Measurements from ENCODE around the gene RAD17. TPM values are rescaled to one million over a fixed set of nuclear protein-coding genes. Genes with fewer than 3 reads are reported as not detected.
A peak's percentile ranks its signal among the peaks of the same experiment; 100 is the strongest.
"Not testable (repeated sequence)": the region's sequence is repeated elsewhere in the genome, so short reads cannot be mapped to it uniquely, and the experiment has no call there.

RAD17 gene
- polyA plus RNA-seq, 1 donor: 28.6 TPM

DNA sequence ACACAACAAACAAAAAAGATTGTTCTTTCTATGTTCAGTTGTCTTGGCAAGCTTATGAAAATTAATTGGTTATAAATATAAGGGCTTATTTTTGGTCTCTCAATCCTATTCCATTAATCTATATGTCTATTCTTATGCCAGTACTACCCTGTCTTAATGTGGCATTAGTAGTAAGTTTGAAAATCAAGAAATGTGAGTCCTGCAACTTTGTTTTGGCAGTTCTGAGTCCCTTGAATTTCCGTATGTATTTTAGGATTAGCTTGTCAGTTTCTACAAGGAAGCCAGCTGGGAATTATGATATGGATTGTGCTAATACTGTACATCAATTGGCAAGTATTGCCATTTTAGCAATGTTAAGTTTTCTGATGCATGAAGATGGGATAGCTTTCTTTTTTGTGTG is 26.5 kb upstream of the RAD17 start:
- H3K9me3 ChIP-seq (ENCODE audit: control insufficient read depth, low read depth, low read length): no peaks in the 10 kb centered on the region

GRCh38 chr5:69350664-69351063 is 19.0 kb upstream of the RAD17 start:
- Histone ChIP-seq H3K36me3 (ENCODE audit: control insufficient read depth, insufficient read depth, low read length) (peaks cover 33% of the 10 kb centered on the region), H3K4me1 (ENCODE audit: control insufficient read depth, insufficient read depth, low read length) (no peaks in the 10 kb centered on the region), H3K27me3 (ENCODE audit: control insufficient read depth, insufficient read depth, low read length) (no peaks in the 10 kb centered on the region), H3K9me3 (ENCODE audit: control insufficient read depth, low read depth, low read length) (no peaks in the 10 kb centered on the region), H3K27ac (ENCODE audit: low read length) (no peak overlapping the region), H3K4me3 (ENCODE audit: low read length) (no peak overlapping the region)
- DNase-seq: no peak

More for the DNA sequence above, 26.5 kb upstream of the RAD17 start:
- Histone ChIP-seq H3K4me1 (ENCODE audit: control insufficient read depth, insufficient read depth, low read length) (no peaks in the 10 kb centered on the region), H3K4me3 (ENCODE audit: low read length) (no peak overlapping the region), H3K27me3 (ENCODE audit: control insufficient read depth, insufficient read depth, low read length) (no peaks in the 10 kb centered on the region), H3K36me3 (ENCODE audit: control insufficient read depth, insufficient read depth, low read length) (no peaks in the 10 kb centered on the region), H3K27ac (ENCODE audit: low read length) (no peak overlapping the region)
- DNase-seq: no peak
- no CpG with 5 or more reads among the region's 1 CpG for WGBS (ENCODE audit: insufficient coverage, low lambda C conversion rate)

DNA sequence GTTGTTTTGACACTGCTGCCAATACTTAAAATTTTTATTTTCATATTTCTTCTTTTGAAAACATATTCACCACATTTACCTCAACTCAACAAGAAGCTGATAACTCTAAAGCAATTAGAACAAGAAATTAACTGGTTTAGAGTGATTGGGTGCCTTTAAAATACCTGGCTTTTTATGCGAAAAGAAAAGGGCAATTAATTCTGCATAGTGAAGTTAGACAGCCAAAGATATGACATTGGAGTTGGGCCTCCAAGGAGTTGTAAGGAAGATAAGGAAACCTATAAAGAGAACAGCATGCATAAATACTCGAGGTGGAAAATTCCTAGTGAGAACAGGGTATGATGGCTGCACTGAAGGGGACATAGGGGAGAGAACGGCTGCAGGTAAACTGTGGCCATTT is 9.9 kb upstream of the RAD17 start:
- peak in 1 of 2 donors; percentile 14 for DNase-seq
- WGBS (ENCODE audit: insufficient coverage, low lambda C conversion rate): 80% methylated on average over 1 of the region's 3 CpGs
- no peaks in the 10 kb centered on the region for H3K9me3 ChIP-seq (ENCODE audit: control insufficient read depth, low read depth, low read length)

GRCh38 chr5:69360442-69360841 is 9.2 kb upstream of the RAD17 start:
- H3K36me3 ChIP-seq (ENCODE audit: control insufficient read depth, insufficient read depth, low read length): peaks cover 19% of the 10 kb centered on the region
- no peak overlapping the region for H3K27ac ChIP-seq (ENCODE audit: low read length)
- H3K4me3 ChIP-seq (ENCODE audit: low read length): no peak overlapping the region
- no peaks in the 10 kb centered on the region for H3K27me3 ChIP-seq (ENCODE audit: control insufficient read depth, insufficient read depth, low read length)
- WGBS (ENCODE audit: insufficient coverage, low lambda C conversion rate): no CpG with 5 or more reads among the region's 1 CpG
- H3K9me3 ChIP-seq (ENCODE audit: control insufficient read depth, low read depth, low read length): no peaks in the 10 kb centered on the region
- H3K4me1 ChIP-seq (ENCODE audit: control insufficient read depth, insufficient read depth, low read length): peaks cover 5% of the 10 kb centered on the region
- DNase-seq: no peak

More for the DNA sequence above, 9.9 kb upstream of the RAD17 start:
- peaks cover 5% of the 10 kb centered on the region for H3K4me1 ChIP-seq (ENCODE audit: control insufficient read depth, insufficient read depth, low read length)
- H3K36me3 ChIP-seq (ENCODE audit: control insufficient read depth, insufficient read depth, low read length): peaks cover 18% of the 10 kb centered on the region
- H3K27me3 ChIP-seq (ENCODE audit: control insufficient read depth, insufficient read depth, low read length): no peaks in the 10 kb centered on the region
- H3K27ac ChIP-seq (ENCODE audit: low read length): no peak overlapping the region
- H3K4me3 ChIP-seq (ENCODE audit: low read length): no peak overlapping the region

- H3K9me3 ChIP-seq (ENCODE audit: control insufficient read depth, low read depth, low read length): no peaks in the 10 kb centered on the region
- H3K36me3 ChIP-seq (ENCODE audit: control insufficient read depth, insufficient read depth, low read length): peaks cover 29% of the 10 kb centered on the region
- H3K4me1 ChIP-seq (ENCODE audit: control insufficient read depth, insufficient read depth, low read length): peaks cover 12% of the 10 kb centered on the region
- DNase-seq: peak; percentile 5 to 26
- no peak overlapping the region for H3K4me3 ChIP-seq (ENCODE audit: low read length)
- no peaks in the 10 kb centered on the region for H3K27me3 ChIP-seq (ENCODE audit: control insufficient read depth, insufficient read depth, low read length)
- H3K27ac ChIP-seq (ENCODE audit: low read length): no peak overlapping the region
- 88% methylated on average over 1 of the region's 3 CpGs for WGBS (ENCODE audit: insufficient coverage, low lambda C conversion rate)
Observed at GRCh38 chr5:69364414-69364813, 5.2 kb upstream of the RAD17 start.

GRCh38 chr5:69364850-69365249 is 4.8 kb upstream of the RAD17 start:
- Histone ChIP-seq H3K36me3 (ENCODE audit: control insufficient read depth, insufficient read depth, low read length) (peaks cover 29% of the 10 kb centered on the region), H3K27ac (ENCODE audit: low read length) (no peak overlapping the region), H3K4me3 (ENCODE audit: low read length) (no peak overlapping the region), H3K9me3 (ENCODE audit: control insufficient read depth, low read depth, low read length) (no peaks in the 10 kb centered on the region), H3K27me3 (ENCODE audit: control insufficient read depth, insufficient read depth, low read length) (no peaks in the 10 kb centered on the region), H3K4me1 (ENCODE audit: control insufficient read depth, insufficient read depth, low read length) (peaks cover 9% of the 10 kb centered on the region)
- no peak for DNase-seq
- WGBS (ENCODE audit: insufficient coverage, low lambda C conversion rate): no CpG with 5 or more reads among the region's 3 CpGs

GRCh38 chr5:69367697-69368279 is 1.8 kb upstream of the RAD17 start:
- peaks cover 11% of the 10 kb centered on the region for H3K4me1 ChIP-seq (ENCODE audit: control insufficient read depth, insufficient read depth, low read length)
- no peak overlapping the region for H3K27ac ChIP-seq (ENCODE audit: low read length)
- peak overlapping the region; percentile 89 for H3K4me3 ChIP-seq (ENCODE audit: low read length)

DNA sequence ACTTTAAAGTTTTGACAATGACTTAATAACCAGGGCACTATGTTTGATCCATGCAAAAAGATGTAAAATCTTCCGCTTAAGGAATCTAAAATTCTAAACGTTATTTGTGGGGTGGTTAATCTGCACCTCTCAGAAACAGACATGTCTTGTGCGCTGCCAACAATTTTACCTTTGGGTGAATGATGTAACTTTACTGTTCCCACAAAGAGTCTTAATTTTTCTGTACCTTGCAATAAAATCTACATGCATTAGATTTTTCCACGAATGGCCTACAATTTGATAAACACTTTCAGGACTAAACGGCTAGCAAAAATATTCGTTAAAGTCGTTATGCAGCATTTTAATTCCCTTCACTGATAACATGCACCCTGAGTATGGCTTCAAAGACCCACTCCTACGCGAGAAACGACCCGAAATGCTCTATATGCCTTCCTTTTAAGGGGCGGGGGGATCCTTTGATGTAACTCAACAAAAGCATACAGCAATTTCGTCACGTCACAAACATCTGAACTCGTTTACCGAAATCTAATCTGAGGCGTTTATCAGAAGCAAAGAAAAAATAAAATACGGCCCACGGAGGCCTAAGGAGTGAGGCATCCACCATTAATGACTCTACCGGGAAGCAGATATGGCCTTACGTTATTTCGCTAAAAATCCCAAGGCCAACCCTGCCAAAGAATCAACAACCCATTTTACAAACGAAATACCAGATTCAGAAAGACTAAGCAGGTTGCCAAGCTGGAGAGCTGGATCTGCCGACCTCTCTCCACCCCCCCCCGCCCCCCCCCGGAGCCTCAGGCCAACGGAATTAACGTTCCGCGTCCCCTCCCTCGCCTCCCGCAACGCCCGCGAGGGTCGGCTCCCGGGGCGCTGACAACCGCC is 919 bp upstream of the RAD17 start:
- H3K27me3 ChIP-seq (ENCODE audit: control insufficient read depth, insufficient read depth, low read length): no peaks in the 10 kb centered on the region
- WGBS (ENCODE audit: insufficient coverage, low lambda C conversion rate): 0% methylated on average over 4 of the region's 39 CpGs
- peaks cover 11% of the 10 kb centered on the region for H3K4me1 ChIP-seq (ENCODE audit: control insufficient read depth, insufficient read depth, low read length)
- peaks cover 24% of the 10 kb centered on the region for H3K36me3 ChIP-seq (ENCODE audit: control insufficient read depth, insufficient read depth, low read length)
- no peaks in the 10 kb centered on the region for H3K9me3 ChIP-seq (ENCODE audit: control insufficient read depth, low read depth, low read length)
- DNase-seq: no peak
- H3K4me3 ChIP-seq (ENCODE audit: low read length): peak overlapping the region; percentile 89
- H3K27ac ChIP-seq (ENCODE audit: low read length): peak overlapping the region; percentile 95

More at GRCh38 chr5:69367697-69368279, 1.8 kb upstream of the RAD17 start:
- Histone ChIP-seq H3K9me3 (ENCODE audit: control insufficient read depth, low read depth, low read length) (no peaks in the 10 kb centered on the region), H3K36me3 (ENCODE audit: control insufficient read depth, insufficient read depth, low read length) (peaks cover 25% of the 10 kb centered on the region), H3K27me3 (ENCODE audit: control insufficient read depth, insufficient read depth, low read length) (no peaks in the 10 kb centered on the region)
- 84% methylated on average over 9 of the region's 11 CpGs for WGBS (ENCODE audit: insufficient coverage, low lambda C conversion rate)
- DNase-seq: no peak

- no CpG with 5 or more reads among the region's 16 CpGs for WGBS (ENCODE audit: insufficient coverage, low lambda C conversion rate)
- H3K4me3 ChIP-seq (ENCODE audit: low read length): peak overlapping the region; percentile 89
- not testable (repeated sequence) for DNase-seq; H3K27ac ChIP-seq (ENCODE audit: low read length); H3K9me3 ChIP-seq (ENCODE audit: control insufficient read depth, low read depth, low read length); H3K27me3 ChIP-seq (ENCODE audit: control insufficient read depth, insufficient read depth, low read length)
- H3K4me1 ChIP-seq (ENCODE audit: control insufficient read depth, insufficient read depth, low read length): peaks cover 11% of the 10 kb centered on the region
- peaks cover 21% of the 10 kb centered on the region for H3K36me3 ChIP-seq (ENCODE audit: control insufficient read depth, insufficient read depth, low read length)
Observed at GRCh38 chr5:69370335-69370734, 717 bp downstream of the RAD17 start.

DNA sequence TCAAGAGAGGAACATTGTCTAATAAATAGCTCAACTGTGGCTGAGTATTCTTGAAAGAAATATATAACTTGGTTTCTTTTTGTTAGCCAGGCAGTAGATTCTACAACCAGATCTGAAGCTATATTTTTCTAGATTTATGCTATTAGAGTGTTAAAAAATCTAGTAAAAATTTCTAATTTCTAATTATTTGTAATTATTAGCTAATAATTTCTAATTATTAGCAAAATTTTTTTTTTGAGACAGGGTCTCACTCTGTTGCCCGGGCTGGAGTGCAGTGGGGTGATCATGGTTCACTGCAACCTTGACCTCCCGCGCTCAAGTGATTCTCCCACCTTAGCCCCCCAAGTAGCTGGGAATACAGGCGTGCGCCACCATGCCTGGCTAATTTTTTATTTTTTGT is 2.8 kb downstream of the RAD17 start:
- WGBS (ENCODE audit: insufficient coverage, low lambda C conversion rate): no CpG with 5 or more reads among the region's 5 CpGs
- Histone ChIP-seq H3K9me3 (ENCODE audit: control insufficient read depth, low read depth, low read length) (no peaks in the 10 kb centered on the region), H3K27ac (ENCODE audit: low read length) (no peak overlapping the region)

More for the DNA sequence above, 2.8 kb downstream of the RAD17 start:
- Histone ChIP-seq H3K4me3 (ENCODE audit: low read length) (no peak overlapping the region), H3K4me1 (ENCODE audit: control insufficient read depth, insufficient read depth, low read length) (peaks cover 11% of the 10 kb centered on the region), H3K36me3 (ENCODE audit: control insufficient read depth, insufficient read depth, low read length) (peaks cover 7% of the 10 kb centered on the region), H3K27me3 (ENCODE audit: control insufficient read depth, insufficient read depth, low read length) (no peaks in the 10 kb centered on the region)
- no peak for DNase-seq

All from large intestine (tissue), 3 donors.